KMS-11 (cell line): ENCODE measurements around the gene TERF2IP.

Source experiments
- H2AFZ ChIP-seq: fragments of 200-600 bp; sonication (generic); 2 replicates; pipeline ENCODE4 v1.6.1; 2016; ENCODE audit warnings: antibody characterized with exemption, mixed run types, low read depth
- H3K27ac ChIP-seq: fragments of 200-600 bp; sonication (generic); 2 replicates; pipeline ENCODE4 v1.6.1; 2016; ENCODE audit warnings: mild to moderate bottlenecking, mixed run types
- H3K27me3 ChIP-seq: fragments of 200-600 bp; sonication (generic); 2 replicates; pipeline ENCODE4 v1.6.1; 2017; ENCODE audit warnings: mild to moderate bottlenecking, low read depth, mixed run types, moderate library complexity; ENCODE audit not compliant: insufficient read depth
- H3K36me3 ChIP-seq: fragments of 200-600 bp; sonication (generic); 2 replicates; pipeline ENCODE4 v1.6.1; 2017; ENCODE audit warnings: mild to moderate bottlenecking, mixed run types; ENCODE audit not compliant: insufficient read depth
- H3K4me1 ChIP-seq: fragments of 200-600 bp; sonication (generic); 2 replicates; pipeline ENCODE4 v1.6.1; 2016; ENCODE audit warnings: mild to moderate bottlenecking, low read depth, mixed run types; ENCODE audit not compliant: poor library complexity, severe bottlenecking
- H3K4me2 ChIP-seq: fragments of 200-600 bp; sonication (generic); 2 replicates; pipeline ENCODE4 v1.7.0; 2016; ENCODE audit warnings: mild to moderate bottlenecking, mixed run types
- H3K4me3 ChIP-seq: fragments of 200-600 bp; sonication (generic); IDR thresholded peaks from 2 replicates; pipeline ENCODE4 v1.6.1; 2017; ENCODE audit warnings: low read depth, low read length, mixed read lengths; ENCODE audit not compliant: insufficient read depth
- H3K79me2 ChIP-seq: fragments of 200-600 bp; sonication (generic); 2 replicates; pipeline ENCODE4 v1.6.1; 2016; ENCODE audit warnings: low read depth, mixed run types; ENCODE audit not compliant: insufficient read depth
- H3K9ac ChIP-seq: fragments of 200-600 bp; sonication (generic); 2 replicates; pipeline ENCODE4 v1.6.1; 2016; ENCODE audit warnings: mild to moderate bottlenecking, mixed run types
- H4K20me1 ChIP-seq: fragments of 200-600 bp; sonication (generic); 2 replicates; pipeline ENCODE4 v1.6.1; 2016; ENCODE audit warnings: mild to moderate bottlenecking, mixed run types; ENCODE audit not compliant: insufficient read depth
- CTCF ChIP-seq: fragments of 200-600 bp; sonication (generic); conservative IDR thresholded peaks from 2 replicates; pipeline ENCODE4 v1.6.1; 2017; ENCODE audit warnings: low read depth, mild to moderate bottlenecking, antibody characterized with exemption, low read length, moderate library complexity, mixed read lengths

Gene TERF2IP

GRCh38 chr16:75630052-75630451 lies 17.5 kb upstream of the TERF2IP start:
- Histone ChIP-seq H3K9ac (no peak overlapping the region), H3K27ac (no peak overlapping the region), H3K27me3 (no peaks in the 10 kb centered on the region), H3K36me3 (peaks cover 26% of the 10 kb centered on the region; the same call in 1 of the 2 replicates), H3K4me2 (no peak overlapping the region), H2AFZ (no peak overlapping the region), H3K79me2 (no peaks in the 10 kb centered on the region), H3K4me1 (no peaks in the 10 kb centered on the region), H4K20me1 (no peaks in the 10 kb centered on the region), H3K4me3 (no peak overlapping the region)
- TF ChIP-seq CTCF, result no peak

GRCh38 chr16:75632857-75633256 lies 14.7 kb upstream of the TERF2IP start:
- Histone ChIP-seq H3K79me2 (no peaks in the 10 kb centered on the region), H3K27me3 (no peaks in the 10 kb centered on the region), H3K9ac (no peak overlapping the region), H3K4me1 (no peaks in the 10 kb centered on the region), H4K20me1 (no peaks in the 10 kb centered on the region), H2AFZ (no peak overlapping the region), H3K4me2 (no peak overlapping the region), H3K36me3 (peaks cover 35% of the 10 kb centered on the region; the same call in 1 of the 2 replicates), H3K4me3 (no peak overlapping the region), H3K27ac (no peak overlapping the region)
- TF ChIP-seq CTCF, result no peak

GRCh38 chr16:75635036-75635435 lies 12.5 kb upstream of the TERF2IP start:
- Histone ChIP-seq H4K20me1 (no peaks in the 10 kb centered on the region), H3K4me3 (no peak overlapping the region), H3K4me1 (no peaks in the 10 kb centered on the region), H3K27me3 (no peaks in the 10 kb centered on the region), H3K9ac (no peak overlapping the region), H3K27ac (no peak overlapping the region), H2AFZ (no peak overlapping the region), H3K36me3 (peaks cover 31% of the 10 kb centered on the region), H3K79me2 (peaks cover 5% of the 10 kb centered on the region; the same call in 1 of the 2 replicates), H3K4me2 (no peak overlapping the region)
- TF ChIP-seq CTCF, result no peak

- H3K27me3 ChIP-seq, result no peaks in the 10 kb centered on the region
- TF ChIP-seq CTCF, result no peak
- H3K9ac ChIP-seq, result no peak overlapping the region
- H3K36me3 ChIP-seq, result peaks cover 15% of the 10 kb centered on the region
- H3K27ac ChIP-seq, result no peak overlapping the region
- no peak overlapping the region for H2AFZ ChIP-seq
- H4K20me1 ChIP-seq, result 0 out of 2 replicates have a peak, but pooled peaks cover 6% of the 10 kb centered on the region
- H3K4me2 ChIP-seq, result no peak overlapping the region
- peaks cover 40% of the 10 kb centered on the region for H3K79me2 ChIP-seq
- H3K4me1 ChIP-seq, result peaks cover 12% of the 10 kb centered on the region
- H3K4me3 ChIP-seq, result no peak overlapping the region
These were observed 7.0 kb upstream of the TERF2IP start for GRCh38 chr16:75640598-75640997.
